K562 (cell line): ENCODE measurements around the gene BICDL1.

Experiments used
- SIX5 ChIP-seq, 2 experiments: IDR thresholded peaks; 2 replicates each; pipeline ENCODE4 v1.6.1; 2011; ENCODE audit warnings: low read length in 2 of 2, borderline replicate concordance in 1 of 2, low read depth in 1 of 2, mild to moderate bottlenecking in 1 of 2, moderate library complexity in 1 of 2; ENCODE audit not compliant: insufficient read depth in 1 of 2
- YY1 ChIP-seq, 3 experiments: IDR thresholded peaks; 2 replicates each; pipeline ENCODE4 v1.6.1; 2011; ENCODE audit warnings: low read length in 2 of 3, mild to moderate bottlenecking in 2 of 3, moderate library complexity in 2 of 3, borderline replicate concordance in 1 of 3, control low read depth in 1 of 3, low read depth in 1 of 3; ENCODE audit not compliant: insufficient read depth in 3 of 3, insufficient replicate concordance in 2 of 3, control insufficient read depth in 1 of 3, insufficient read length in 1 of 3; ENCODE audit errors: extremely low read depth in 1 of 3
- ZZZ3 ChIP-seq: fragments of 450-650 bp; IDR thresholded peaks from 2 replicates; pipeline ENCODE4 v1.6.1; 2016; ENCODE audit warnings: antibody characterized with exemption, mild to moderate bottlenecking, moderate library complexity

- TF ChIP-seq SIX5 (IDR thresholded peaks at IDR 0.05; ENCODE audit: borderline replicate concordance in 1 of 2, insufficient read depth in 1 of 2, low read depth in 1 of 2, low read length in 2 of 2) (no peak), ZZZ3 (no peak), YY1 (IDR thresholded peaks at IDR 0.05; ENCODE audit: borderline replicate concordance in 1 of 3, control insufficient read depth in 1 of 3, extremely low read depth in 1 of 3, insufficient read depth in 3 of 3, insufficient read length in 1 of 3, insufficient replicate concordance in 2 of 3, low read depth in 1 of 3, low read length in 2 of 3) (no peak)
Observed at GRCh38 chr12:120071493-120072020, 82.5 kb downstream of the BICDL1 start.
